Measurements from ENCODE around the gene TAF3.
A peak's percentile ranks its signal among the peaks of the same experiment; 100 is the strongest.
"Not testable (repeated sequence)": the region's sequence is repeated elsewhere in the genome, so short reads cannot be mapped to it uniquely, and the experiment has no call there.

Gene TAF3, protein sequence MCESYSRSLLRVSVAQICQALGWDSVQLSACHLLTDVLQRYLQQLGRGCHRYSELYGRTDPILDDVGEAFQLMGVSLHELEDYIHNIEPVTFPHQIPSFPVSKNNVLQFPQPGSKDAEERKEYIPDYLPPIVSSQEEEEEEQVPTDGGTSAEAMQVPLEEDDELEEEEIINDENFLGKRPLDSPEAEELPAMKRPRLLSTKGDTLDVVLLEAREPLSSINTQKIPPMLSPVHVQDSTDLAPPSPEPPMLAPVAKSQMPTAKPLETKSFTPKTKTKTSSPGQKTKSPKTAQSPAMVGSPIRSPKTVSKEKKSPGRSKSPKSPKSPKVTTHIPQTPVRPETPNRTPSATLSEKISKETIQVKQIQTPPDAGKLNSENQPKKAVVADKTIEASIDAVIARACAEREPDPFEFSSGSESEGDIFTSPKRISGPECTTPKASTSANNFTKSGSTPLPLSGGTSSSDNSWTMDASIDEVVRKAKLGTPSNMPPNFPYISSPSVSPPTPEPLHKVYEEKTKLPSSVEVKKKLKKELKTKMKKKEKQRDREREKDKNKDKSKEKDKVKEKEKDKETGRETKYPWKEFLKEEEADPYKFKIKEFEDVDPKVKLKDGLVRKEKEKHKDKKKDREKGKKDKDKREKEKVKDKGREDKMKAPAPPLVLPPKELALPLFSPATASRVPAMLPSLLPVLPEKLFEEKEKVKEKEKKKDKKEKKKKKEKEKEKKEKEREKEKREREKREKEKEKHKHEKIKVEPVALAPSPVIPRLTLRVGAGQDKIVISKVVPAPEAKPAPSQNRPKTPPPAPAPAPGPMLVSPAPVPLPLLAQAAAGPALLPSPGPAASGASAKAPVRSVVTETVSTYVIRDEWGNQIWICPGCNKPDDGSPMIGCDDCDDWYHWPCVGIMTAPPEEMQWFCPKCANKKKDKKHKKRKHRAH

DNA sequence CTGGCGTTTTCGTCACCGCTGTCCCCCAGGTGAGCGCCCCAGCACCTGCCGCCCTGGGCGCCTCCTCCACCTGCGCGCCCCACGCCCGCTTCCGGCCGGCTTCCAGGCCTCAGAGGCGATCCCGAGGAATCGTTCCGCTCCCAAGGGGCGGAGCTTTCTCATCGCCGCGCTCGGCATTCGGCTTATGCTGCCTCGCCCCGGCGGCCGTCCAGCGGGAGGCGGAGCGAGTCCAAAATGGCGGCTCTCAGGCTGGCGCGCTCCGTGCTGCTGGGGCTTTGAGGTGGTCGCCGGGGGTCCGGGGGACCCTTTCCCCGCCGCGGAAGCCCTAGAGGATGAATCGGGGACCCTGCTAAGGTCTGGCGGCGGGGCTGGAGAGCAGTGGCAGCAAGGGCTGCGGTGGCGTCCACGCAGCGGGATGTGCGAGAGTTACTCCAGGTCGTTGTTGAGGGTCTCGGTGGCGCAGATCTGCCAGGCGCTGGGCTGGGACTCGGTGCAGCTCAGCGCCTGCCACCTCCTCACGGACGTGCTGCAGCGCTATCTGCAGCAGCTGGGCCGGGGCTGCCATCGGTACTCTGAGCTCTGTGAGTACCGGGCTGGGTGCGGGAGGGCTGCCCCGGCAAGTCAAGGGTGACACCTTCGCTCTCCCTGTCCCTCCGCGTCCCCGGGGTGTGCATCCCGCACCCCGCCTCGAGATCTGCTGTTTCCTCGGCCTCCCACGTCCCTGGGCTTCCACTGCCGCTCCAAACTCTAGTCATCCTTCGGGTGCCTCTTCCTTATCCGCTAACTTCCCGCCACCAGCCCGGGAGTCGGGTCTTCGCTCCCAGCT lies at the start of gene TAF3:
TSS of gene TAF3 (plus strand) at position 211 of the 826 bp plus-strand sequence. CDS start at position 416, 205 bp downstream.
- DNase-seq (ENCODE audit: low read depth), result peak; percentile 80

DNA sequence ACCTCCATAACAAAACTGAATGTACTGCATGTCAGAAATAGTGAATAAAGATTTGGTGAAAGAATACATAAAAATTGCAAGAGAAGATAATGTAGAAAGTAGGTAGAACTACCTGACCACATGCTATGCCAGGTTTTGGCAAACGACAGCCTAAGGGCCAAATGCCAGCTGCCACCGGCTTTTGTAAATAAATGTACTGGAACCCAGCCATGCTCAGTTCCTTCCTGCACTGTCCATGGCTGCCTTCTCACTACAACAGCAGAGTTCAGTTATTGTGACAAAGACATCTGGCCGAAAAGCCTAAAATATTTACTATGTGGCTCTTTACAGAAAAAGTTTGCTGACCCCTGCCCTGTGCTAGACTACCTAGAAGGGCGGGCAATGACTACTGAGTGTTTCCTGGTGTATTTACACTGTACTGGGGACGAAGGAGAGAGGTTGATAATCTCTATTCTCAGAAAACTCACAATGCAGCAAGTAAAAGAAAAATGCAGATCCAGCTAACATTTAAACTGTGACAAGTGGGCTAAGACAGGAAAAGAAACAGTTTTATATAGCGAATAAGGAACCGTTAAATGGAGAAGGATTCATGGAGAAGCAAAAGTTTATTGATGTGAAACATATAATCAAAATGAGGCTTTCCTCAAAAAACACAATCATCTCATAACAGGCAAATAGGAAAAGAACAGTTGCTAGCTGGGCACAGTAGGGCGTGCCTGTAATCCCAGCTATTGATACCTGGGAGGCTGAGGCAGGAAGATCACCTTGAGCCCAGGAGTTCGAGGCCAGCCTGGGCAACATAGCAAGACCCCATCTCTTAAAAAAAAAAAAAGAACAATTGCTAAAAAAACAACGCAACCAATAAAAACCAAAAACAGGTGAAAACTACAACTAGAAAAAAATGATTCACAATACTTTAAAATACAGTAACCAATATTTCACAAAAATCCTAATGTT lies 44.2 kb upstream of the TAF3 start:
- DNase-seq (ENCODE audit: low read depth), result no peak

DNA sequence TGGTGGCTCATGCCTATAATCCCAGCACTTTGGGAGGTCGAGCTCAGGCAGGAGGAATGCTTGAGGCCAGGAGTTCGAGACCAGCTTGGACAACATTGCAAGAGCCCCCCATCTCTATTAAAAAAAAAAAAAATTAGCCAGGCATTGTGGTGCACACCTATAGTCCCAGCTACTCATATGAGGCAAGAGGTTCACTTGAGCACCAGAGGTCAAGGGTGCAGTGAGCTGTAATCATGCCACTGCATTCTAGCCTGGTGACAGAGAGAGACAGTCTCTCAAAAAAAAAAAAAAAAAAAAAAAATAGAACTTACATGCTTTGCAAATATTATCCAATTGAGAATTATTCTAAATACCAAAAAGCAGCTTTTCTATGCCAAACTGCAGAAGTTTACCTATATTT lies 41.5 kb upstream of the TAF3 start:
- DNase-seq (ENCODE audit: low read depth), result no peak

DNA sequence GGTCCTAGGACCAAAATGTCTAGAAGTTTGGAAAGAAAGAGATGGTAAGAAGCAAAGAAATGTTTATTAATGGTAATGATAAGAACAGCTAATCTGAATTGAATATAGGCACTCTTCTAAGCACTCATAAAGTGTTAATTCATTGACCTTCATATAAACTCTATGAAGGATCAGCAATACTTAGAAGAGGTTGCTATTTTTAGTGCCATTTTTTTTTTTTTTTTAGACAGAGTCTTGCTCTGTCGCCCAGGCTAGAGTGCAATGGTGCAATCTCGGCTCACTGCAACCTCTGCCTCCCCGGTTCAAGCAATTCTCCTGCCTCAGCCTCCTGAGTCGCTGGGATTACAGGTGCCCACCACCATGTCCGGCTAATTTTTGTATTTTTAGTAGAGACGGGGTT lies 36.1 kb upstream of the TAF3 start:
- not testable (repeated sequence) for DNase-seq (ENCODE audit: low read depth)

DNA sequence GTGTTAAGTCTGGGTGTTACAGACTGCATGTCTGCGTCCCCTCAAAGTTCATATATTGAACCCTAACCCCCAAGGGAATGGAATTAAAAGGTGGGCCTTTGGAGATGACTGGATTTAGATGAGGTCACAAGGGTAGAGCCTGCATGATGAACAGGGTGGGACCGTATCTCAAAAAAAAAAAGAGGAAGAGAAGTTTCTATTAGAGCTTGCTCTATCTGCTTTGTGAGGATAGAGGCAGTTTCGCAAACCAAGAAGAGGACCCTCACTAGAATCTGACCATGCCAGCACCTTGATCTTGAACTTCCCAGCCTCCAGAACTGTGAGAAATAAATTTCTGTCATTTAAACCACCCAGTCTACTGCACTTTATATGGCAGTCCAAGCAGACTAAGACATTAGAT lies 31.9 kb upstream of the TAF3 start:
- no peak for DNase-seq (ENCODE audit: low read depth)

DNA sequence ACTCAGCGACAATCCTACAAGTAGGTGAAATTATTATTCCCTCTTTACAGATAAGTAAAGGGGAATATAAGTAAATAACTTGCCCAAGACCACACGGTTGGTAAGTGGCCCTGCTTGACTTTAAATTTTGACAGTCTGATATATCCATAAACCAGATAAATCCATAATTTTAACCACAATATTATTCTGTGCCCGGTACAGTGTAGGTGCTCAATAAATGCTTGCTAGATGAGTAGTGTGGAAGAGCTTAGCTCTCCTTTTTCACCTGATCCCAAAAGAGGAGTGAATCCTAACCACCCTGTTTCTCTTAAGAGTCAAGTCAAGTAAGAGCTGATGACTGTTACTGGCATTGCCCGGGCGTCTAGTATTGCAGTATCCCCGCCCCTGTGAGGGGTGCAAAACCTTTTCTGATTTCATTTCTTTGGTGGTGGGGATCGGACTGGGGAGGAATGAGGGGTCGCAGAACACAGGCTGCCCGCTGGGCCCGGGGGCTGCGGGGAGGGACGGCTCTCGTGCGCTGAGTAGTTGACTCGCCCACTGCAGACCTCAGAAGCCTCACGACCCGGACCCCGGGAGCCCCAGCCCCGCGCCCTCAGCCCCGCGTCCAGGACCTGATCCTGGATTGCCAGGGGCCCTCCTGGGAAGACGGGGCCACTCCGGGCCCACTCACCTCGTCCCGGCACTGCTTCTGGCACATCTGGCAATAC lies 31.0 kb upstream of the TAF3 start:
- peak; percentile 29 for DNase-seq (ENCODE audit: low read depth)

DNA sequence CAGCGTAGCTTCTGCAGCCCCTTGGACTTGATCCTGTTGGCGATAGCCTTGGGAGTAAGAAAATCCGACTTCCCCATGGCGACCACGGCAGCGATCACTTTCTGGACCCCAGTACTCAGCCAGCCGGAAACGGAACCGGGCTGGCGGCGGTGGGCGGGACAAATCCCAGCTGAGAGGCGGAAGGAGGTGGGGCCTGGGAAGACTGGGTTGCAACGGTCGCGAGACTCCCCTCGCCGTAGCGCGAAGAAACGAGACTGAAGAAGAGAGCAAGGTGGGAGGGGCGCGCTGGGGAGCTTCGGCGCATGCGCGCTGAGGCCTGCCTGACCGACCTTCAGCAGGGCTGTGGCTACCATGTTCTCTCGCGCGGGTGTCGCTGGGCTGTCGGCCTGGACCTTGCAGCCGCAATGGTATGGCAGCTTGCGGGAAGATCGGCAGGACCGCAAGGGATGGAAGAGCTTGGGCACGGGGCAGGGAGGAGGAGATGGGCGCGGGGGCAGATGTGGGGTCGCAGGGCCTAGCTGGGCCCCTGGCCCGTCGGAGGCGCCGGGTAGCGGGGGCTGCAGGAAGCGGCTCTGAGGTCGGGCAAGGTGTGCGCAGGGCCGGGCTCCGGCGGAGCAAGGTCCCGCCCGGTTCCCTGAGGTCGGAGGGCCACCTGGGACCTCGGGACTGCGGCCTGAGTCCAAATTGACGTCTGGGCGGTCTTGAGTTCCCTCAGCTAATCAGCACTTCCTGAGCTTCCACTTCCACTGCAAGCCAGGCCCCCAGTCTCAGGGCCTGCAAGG lies 30.3 kb upstream of the TAF3 start, which contains the start of the genes ATP5F1C and KIN:
TSS of gene ATP5F1C (plus strand) at position 321 of the 782 bp plus-strand sequence. CDS start at position 352, 31 bp downstream.
TSS of gene KIN (minus strand) at position 137 of the 782 bp plus-strand sequence. CDS start at position 77, 60 bp downstream.
- DNase-seq (ENCODE audit: low read depth), result peak; percentile 92

DNA sequence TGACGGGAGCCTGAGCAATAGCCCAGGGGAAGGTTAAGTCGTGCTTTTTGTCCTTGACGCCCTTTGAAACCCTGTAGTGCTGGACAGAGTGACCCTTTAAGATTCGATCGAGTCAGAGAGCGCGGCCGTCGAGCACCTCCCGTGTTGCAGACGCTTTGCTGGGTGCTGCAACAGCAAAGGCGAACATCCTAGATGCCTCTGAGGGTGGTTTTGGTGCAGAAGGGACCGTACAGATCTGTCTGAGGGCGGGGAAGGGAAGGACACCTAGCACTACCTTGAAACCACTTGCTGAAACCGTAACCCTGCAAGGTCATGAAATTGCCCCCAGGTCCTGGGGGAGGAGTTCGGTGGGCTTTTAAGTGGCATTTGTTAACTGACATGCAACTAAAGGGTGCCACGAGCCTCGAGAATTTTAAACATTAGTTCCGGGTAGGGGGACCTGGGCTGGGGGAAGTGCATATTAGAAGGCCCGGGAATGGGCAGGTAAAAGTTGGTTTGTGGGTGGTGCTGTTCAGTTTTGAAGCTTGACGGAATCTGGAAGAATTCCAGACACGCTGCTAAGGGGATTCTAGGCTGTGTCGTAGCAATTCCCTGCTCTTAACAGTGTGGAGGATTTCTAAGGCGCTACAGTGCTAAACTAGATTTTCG lies 29.5 kb upstream of the TAF3 start:
- peak; percentile 46 for DNase-seq (ENCODE audit: low read depth)

DNA sequence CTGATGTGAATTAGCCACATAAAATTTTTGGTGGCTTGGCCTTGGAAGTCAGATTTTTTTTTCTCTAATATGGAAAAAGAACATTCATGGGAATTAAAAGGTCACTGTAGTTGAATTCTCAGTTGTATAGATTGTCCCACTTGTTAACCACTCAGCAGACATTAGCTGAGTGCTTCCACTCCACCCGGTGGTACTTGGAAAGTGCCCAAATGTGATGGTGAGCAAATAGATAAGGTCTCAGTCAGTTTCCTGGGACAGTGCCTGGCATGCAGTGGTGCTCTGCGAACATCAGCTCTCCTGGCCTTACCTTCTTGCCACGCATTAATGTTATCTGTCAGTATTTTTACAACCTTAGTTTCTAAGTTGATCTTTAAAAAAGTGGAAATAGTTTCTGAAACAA lies 28.9 kb upstream of the TAF3 start:
- peak; percentile 27 for DNase-seq (ENCODE audit: low read depth)

DNA sequence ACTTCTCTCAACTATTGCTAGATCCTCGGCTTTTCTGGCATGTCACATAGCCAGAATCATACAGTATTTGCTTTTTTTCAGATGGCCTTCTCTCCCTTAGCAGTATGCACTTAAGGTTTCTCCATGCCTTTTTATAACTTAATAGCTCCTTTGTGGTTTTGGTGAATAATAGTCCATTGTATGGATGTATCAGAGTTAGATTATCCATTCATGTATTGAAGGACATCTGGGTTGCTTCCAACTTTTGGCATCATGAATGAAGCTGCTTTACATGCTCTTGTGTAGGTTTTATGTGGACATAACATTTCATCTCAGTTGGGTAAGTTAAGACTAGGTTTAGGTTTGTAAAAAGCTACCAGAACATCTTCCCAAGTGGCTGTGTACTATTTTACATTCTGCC lies 25.8 kb upstream of the TAF3 start:
- DNase-seq (ENCODE audit: low read depth), result no peak

DNA sequence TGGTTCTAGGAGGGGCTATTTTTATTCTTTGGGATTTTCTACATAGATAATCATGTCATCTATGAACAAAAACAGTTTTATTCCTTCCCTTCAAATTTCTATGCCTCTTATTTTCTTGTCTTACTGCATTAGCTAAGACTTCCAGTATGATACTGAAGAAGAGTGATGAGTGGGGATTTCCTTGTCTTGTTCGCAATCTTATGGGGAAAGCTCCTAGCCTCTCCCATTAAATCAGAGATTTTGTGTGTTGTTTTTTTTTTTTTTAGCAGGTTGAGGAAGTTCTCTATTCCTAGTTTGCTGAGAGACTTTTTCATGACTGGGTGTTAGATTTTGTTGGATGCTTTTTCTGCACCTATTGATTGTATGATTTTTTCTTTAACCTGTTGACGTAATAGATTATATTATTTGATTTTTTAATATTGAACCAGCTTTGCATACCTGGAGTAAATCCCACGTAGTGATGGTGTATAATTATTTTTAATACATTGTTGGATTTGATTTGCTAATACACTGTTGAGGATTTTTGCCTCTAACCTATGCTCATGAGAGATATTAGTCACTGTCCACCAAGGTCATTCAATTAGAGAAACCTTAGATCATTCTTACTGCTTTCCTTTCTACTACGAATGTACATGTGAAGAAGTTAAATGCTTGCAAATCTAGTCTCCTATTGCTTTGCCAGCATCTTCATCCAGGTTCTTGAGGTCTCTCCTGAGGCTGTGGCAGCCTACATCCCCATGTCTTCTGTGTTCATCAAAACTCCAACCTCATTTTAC lies 23.9 kb upstream of the TAF3 start:
- peak; percentile 48 for DNase-seq (ENCODE audit: low read depth)

DNA sequence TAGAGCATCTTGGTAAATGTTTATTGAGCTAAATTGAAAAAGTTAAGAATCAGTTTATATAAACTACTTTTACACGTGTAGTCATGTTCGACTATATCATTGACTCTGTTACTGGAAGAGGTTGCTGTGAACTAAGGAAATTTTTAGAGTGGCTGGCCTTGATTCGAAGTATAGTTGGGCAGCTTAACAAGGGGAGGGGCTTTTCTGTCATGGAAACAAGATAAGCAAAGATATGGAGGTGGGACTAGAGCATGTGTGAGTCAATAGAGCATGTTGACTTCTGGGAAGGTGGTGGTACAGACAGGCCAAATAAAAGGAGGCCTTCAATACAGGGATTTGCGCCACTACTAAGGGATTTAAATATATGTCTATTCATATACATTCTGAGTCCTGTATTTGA lies 22.7 kb upstream of the TAF3 start:
- peak; percentile 92 for DNase-seq (ENCODE audit: low read depth)

DNA sequence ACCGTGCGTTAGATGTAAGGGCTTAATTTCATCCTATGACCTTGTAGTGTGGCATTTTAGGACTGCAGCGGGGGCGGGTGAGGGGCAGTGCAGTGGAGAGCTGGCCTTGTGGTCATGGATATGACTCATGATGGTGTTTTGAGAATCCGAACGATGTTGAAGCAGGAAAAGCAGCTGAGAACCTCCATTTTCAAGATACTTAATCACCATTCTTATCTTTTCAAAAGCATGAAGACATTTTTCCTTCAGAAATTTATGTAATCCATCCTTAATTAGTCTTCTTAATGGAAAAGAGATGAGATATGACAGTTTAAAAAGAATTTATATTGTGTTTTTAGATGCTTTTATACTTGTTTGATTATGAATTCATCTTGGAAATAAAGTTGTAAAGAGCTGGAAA lies 20.7 kb upstream of the TAF3 start:
- DNase-seq (ENCODE audit: low read depth), result peak; percentile 98

DNA sequence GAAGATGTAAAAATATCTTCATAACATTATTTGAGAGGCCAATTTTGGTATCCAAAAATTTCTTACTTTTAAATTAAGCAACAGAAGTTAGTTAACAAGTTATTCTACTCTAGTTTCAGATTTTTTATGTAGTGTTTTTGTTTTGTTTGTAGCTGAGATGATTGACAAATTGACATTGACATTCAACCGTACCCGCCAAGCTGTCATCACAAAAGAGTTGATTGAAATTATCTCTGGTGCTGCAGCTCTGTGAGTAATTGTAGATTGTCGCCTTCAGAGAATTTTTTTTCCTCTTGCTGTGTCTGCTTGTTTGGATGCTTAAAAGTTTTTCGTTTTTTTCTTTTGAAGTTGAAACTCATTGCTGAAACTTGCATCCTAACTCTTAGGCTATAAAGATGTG lies 15.7 kb upstream of the TAF3 start:
- no peak for DNase-seq (ENCODE audit: low read depth)

DNA sequence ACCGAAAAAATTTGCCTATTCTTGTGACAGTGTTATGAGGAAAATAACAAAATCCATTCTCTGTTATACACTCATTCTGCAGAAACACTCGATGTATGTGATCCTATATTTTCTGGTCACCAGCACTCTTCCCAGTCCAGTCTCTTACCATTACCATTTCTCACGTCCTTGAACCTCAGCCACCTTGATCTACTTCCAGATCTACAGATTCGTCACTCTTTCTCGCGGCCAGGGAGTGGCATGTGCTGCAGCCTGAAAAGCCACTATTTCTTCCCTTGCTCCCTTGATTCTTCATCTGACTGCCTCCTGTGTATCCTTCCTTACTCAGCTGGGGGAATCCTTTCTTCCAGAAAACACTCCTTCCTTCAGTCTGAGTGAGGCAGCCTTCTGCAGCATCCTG lies 14.1 kb upstream of the TAF3 start:
- no peak for DNase-seq (ENCODE audit: low read depth)

DNA sequence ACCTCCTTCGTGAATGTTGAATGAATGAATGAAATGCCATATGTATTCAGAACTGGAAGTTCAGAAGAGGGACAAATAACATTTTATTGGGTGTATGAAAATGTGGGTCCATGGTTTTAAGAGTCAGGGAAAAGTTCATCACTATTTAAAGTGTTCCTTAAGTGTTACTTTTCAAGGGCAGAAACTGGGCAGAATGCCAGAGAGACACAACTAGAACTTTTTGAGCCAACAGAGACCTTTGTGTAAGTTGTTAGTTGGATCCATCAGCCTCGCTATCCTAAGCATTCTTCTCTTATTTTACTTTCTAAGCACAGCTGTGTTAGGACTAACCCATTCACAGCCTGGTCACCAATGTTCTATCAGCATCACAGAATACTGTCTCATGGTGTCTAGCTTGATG lies 13.6 kb upstream of the TAF3 start:
- no peak for DNase-seq (ENCODE audit: low read depth)

DNA sequence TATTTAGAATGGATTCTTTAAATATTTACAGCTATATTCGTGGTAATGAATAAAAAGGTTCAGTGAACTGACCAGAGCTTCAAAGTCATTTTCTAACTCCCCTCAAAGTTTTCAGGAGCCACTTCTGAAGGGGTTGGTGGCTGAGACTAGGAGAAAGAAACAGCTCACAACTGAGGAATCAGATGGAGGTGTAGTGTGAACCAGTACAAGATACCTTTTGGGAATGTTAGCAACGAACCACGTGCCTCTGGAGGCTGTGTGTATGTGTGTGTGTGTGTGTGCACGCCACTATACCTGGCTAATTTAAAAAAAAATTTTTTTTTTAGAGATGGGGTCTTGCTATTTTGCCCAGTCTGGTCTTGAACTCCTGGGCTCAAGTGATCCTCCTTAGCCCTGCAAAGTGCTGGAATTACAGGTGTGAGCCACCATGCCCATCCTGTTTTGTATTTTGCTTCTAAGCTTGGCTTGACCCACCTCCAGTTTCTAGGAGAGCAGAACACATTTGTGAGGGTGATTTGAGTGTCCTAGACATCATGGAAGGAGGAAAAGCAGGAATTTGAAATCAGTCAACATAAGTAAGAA lies 9.5 kb upstream of the TAF3 start:
- DNase-seq (ENCODE audit: low read depth), result no peak

DNA sequence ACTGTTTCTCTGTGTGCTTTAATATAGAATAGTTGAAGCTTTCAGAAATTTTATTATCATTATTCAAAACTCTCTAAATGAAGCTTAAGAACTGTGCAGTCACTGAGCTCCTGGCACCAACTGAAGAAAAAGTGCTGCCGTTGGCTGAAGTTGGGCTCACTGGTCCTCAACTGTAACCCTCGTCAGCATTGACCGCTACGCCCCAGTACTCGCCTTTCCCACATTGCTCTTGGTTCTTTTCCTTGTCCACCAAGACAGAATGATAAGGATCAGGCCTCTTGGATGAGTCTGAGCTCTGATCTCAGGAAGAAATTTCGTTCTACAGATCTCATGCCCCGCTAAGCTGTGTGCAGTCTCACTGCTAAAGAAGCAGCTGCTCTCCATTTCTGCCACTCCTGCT lies 7.9 kb upstream of the TAF3 start:
- peak; percentile 18 for DNase-seq (ENCODE audit: low read depth)
